Measurements from ENCODE around the gene GPR39. TPM values are rescaled to one million over a fixed set of nuclear protein-coding genes. Genes with fewer than 3 reads are reported as not detected.

Gene GPR39
- polyA plus RNA-seq, 3 donors from 2014 or later: not detected

DNA sequence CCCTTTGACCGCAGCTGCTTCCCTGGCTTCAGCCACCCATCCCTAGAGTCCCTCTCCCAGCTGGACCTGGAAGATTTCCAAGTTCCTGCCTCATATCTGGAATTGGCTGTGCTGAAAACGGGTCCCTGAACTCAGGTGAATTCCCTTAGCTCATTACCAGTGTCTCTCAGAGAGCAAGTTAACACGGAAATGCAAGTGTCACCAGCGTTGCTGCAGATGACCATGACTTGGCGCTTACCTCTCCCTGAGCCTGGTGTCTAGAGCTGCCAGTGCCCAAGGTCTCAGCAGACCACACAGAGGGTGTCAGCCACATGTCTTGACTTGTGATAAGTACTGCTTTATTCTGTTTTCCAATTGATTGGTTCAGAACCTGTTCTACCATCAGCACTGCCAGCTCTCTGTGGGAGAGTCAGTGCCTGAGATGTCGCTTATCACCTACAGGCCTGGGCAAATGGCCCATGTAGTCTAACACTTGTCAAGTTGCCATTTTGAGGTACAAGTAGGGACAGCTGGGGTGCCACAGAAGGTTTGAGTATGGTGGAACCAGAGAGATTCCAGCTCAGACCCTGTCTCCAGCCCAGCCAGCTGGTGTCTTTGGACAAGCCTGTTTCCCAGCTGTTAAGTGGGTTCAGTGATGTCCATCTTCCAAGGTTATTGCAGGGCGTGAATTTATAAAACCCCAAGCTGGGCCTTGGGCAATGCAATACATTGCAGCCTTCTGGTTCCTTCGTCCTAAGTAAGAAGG is 204.7 kb downstream of the GPR39 start:
- Mint-ChIP-seq H3K36me3 (peaks cover 0 to 3% (median 0%) of the 10 kb centered on the region in 3 donors), H3K27me3 (ENCODE audit: low read depth in 3 of 3) (peaks cover 0 to under 1% (median 0%) of the 10 kb centered on the region in 3 donors), H3K27ac (no peak overlapping the region), H3K4me1 (no peaks in the 10 kb centered on the region), H3K9me3 (peaks cover 0 to 23% (median 5%) of the 10 kb centered on the region in 6 donors), H3K4me3 (no peak overlapping the region)
- no peak for DNase-seq

GRCh38 chr2:132623096-132623839 is 206.7 kb downstream of the GPR39 start:
- no peaks in the 10 kb centered on the region for H3K4me1 Mint-ChIP-seq
- no peak for DNase-seq
- no peak overlapping the region for H3K27ac Mint-ChIP-seq
- no peak overlapping the region for H3K4me3 Mint-ChIP-seq
- H3K27me3 Mint-ChIP-seq (ENCODE audit: low read depth in 3 of 3): peaks cover 0 to 2% (median 0%) of the 10 kb centered on the region in 3 donors
- H3K36me3 Mint-ChIP-seq: peaks cover 0 to 3% (median 0%) of the 10 kb centered on the region in 3 donors
- peaks cover 0 to 8% (median 4%) of the 10 kb centered on the region in 6 donors for H3K9me3 Mint-ChIP-seq

- H3K4me3 Mint-ChIP-seq: no peak overlapping the region
- H3K27me3 Mint-ChIP-seq (ENCODE audit: low read depth in 3 of 3): peaks cover 0 to 2% (median 1%) of the 10 kb centered on the region in 3 donors
- H3K36me3 Mint-ChIP-seq: peaks cover 0 to 3% (median 0%) of the 10 kb centered on the region in 3 donors
- no peak for DNase-seq
- no peaks in the 10 kb centered on the region for H3K4me1 Mint-ChIP-seq
- no peak overlapping the region for H3K27ac Mint-ChIP-seq
- H3K9me3 Mint-ChIP-seq: peaks cover 0 to 18% (median 4%) of the 10 kb centered on the region in 6 donors
Observed at GRCh38 chr2:132627536-132627935, 210.9 kb downstream of the GPR39 start.

GRCh38 chr2:132632000-132632649 is 215.5 kb downstream of the GPR39 start:
- peaks cover 2 to 19% (median 8%) of the 10 kb centered on the region in 6 donors for H3K9me3 Mint-ChIP-seq
- no peaks in the 10 kb centered on the region for H3K4me1 Mint-ChIP-seq
- H3K27ac Mint-ChIP-seq: no peak overlapping the region
- peaks cover 0 to 4% (median 0%) of the 10 kb centered on the region in 3 donors for H3K36me3 Mint-ChIP-seq
- H3K4me3 Mint-ChIP-seq: no peak overlapping the region
- peaks cover 0 to 2% (median 1%) of the 10 kb centered on the region in 3 donors for H3K27me3 Mint-ChIP-seq (ENCODE audit: low read depth in 3 of 3)
- no peak for DNase-seq

GRCh38 chr2:132633635-132634034 is 217.0 kb downstream of the GPR39 start:
- no peak overlapping the region for H3K4me3 Mint-ChIP-seq
- H3K9me3 Mint-ChIP-seq: peaks cover 2 to 19% (median 7%) of the 10 kb centered on the region in 6 donors
- no peak overlapping the region for H3K27ac Mint-ChIP-seq

DNA sequence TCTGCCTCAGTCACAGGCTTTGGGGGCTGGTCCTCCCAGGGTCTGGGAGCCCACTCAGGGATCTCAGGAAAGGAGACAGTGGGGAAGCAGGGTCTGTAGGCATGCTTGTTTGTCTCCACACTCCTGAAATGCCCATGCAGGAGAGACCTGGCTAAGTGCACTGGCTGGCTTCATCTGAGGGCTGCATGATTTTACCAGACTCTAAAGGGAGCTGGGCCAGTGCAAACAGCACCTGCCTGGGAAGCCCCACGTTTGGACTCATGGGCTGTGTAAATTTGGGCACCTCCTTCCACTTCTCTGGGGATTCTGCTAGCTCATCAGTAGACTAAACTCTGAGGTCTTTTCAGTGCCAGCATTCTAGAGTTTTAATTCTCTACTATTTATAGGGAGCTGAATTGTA is 219.7 kb downstream of the GPR39 start:
- Mint-ChIP-seq H3K27me3 (ENCODE audit: low read depth in 3 of 3) (no peaks in the 10 kb centered on the region), H3K27ac (no peak overlapping the region), H3K9me3 (peaks cover 2 to 17% (median 5%) of the 10 kb centered on the region in 6 donors), H3K4me3 (no peak overlapping the region), H3K36me3 (peaks cover 0 to 4% (median 0%) of the 10 kb centered on the region in 3 donors), H3K4me1 (no peaks in the 10 kb centered on the region)
- no peak for DNase-seq

More at GRCh38 chr2:132633635-132634034, 217.0 kb downstream of the GPR39 start:
- H3K4me1 Mint-ChIP-seq: no peaks in the 10 kb centered on the region
- no peak for DNase-seq
- H3K27me3 Mint-ChIP-seq (ENCODE audit: low read depth in 3 of 3): peaks cover 0 to 1% (median 0%) of the 10 kb centered on the region in 3 donors
- H3K36me3 Mint-ChIP-seq: peaks cover 0 to 4% (median 0%) of the 10 kb centered on the region in 3 donors

DNA sequence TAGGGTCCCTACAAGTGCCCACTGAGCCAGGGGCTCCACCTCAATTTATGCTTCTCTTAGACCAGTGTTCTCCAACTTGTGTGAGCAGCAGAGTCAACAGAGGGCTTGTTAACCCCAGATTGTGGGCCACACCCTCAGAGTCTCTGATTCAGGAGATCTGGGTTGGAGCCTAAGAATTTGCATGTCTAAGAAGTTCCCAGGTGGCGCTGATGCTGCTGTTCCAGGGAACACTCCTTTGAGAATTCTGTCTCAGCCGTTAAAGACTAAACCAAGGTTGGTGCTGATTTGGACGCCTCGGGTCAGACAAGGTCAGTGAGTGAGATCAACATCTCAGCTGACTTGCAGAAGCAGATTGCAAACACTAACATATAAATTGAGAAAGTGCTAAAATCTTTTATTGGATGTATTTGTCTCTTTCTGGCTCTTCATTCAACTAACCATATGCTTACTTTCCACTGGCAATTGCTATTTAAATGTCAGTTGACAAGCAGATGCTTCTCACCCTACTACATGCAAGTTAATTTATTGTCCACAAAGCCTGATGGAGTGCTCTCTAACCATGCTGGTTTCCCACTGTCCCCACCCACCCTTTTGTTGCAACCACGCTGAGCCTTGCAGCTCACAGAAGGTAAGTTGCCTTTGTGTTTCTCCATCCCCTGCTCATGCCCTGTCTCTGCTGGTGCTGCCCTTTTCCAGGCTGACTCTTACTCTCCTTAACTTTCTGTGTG is 221.9 kb downstream of the GPR39 start:
- peaks cover 0 to 15% (median 5%) of the 10 kb centered on the region in 6 donors for H3K9me3 Mint-ChIP-seq
- H3K27ac Mint-ChIP-seq: no peak overlapping the region
- peaks cover 0 to 2% (median 0%) of the 10 kb centered on the region in 3 donors for H3K27me3 Mint-ChIP-seq (ENCODE audit: low read depth in 3 of 3)
- no peak overlapping the region for H3K4me3 Mint-ChIP-seq
- peaks cover 0 to 3% (median 0%) of the 10 kb centered on the region in 3 donors for H3K36me3 Mint-ChIP-seq
- H3K4me1 Mint-ChIP-seq: no peaks in the 10 kb centered on the region
- no peak for DNase-seq

DNA sequence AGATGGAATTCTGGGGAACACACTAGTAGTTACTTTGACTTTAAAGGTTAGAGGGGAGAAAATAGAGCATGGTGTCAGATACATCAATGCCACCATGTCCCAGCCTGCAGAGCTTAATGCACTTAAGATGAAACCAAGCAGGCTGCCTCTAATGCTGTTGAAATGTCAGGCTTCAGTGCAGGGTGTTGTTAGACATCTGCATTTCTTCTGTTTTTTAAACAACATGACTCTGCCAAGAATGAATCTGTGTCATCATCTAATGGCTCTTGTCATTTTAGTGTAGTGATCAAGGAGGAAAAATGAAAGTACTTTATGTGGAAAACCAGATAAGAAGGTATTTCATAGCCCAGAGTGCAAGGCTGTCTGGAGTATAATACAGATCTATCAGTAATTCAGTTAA is 223.5 kb downstream of the GPR39 start:
- H3K4me1 Mint-ChIP-seq: no peaks in the 10 kb centered on the region
- H3K4me3 Mint-ChIP-seq: no peak overlapping the region
- H3K27me3 Mint-ChIP-seq (ENCODE audit: low read depth in 3 of 3): peaks cover 0 to 4% (median under 1%) of the 10 kb centered on the region in 3 donors
- H3K36me3 Mint-ChIP-seq: no peaks in the 10 kb centered on the region
- DNase-seq: no peak
- peaks cover 0 to 7% (median 4%) of the 10 kb centered on the region in 6 donors for H3K9me3 Mint-ChIP-seq
- H3K27ac Mint-ChIP-seq: no peak overlapping the region

DNA sequence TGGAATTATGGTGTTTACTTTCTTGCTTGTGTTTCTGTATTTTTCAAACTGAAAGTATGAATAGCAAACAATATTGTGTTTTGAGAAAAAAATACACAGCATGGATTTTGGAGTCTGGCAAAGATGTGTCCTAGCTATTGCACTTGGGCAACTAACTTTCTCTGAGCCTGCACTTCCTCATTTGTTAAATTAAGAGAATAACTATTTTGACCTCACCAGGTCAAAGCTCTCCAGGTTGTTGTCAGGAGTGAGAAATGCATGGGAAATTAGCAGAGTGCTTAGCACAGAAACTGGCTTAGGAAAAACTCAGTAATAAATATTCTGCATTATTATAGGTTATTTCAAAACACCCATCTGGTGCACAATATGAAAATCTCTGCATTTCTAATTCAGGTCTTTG is 225.2 kb downstream of the GPR39 start:
- H3K27me3 Mint-ChIP-seq (ENCODE audit: low read depth in 3 of 3): peaks cover 0 to 6% (median 2%) of the 10 kb centered on the region in 3 donors
- no peaks in the 10 kb centered on the region for H3K4me1 Mint-ChIP-seq
- H3K9me3 Mint-ChIP-seq: peaks cover 0 to 3% (median 1%) of the 10 kb centered on the region in 6 donors
- H3K27ac Mint-ChIP-seq: no peak overlapping the region
- H3K36me3 Mint-ChIP-seq: no peaks in the 10 kb centered on the region
- DNase-seq: no peak
- no peak overlapping the region for H3K4me3 Mint-ChIP-seq

DNA sequence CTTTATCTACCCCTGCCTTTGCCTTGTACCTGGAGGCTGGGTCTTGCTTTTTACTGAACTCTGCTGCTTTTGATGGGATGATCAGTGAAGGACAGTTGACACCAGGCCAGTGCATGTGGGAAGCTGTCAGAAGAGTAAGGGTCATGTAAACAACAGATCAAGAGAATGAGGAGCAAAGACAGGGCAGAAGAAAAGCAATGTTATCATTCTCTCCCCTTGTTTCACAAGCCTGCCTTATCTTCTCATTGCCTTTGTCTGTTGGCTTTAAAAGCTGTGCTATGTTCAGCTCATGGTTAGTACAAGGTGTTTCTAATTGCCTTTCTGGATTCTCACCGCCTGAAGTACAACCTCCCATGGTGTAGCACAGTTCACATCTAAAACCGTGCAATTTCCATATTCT is 225.8 kb downstream of the GPR39 start:
- DNase-seq: no peak
- Mint-ChIP-seq H3K9me3 (peaks cover 0 to 3% (median 1%) of the 10 kb centered on the region in 6 donors), H3K27me3 (ENCODE audit: low read depth in 3 of 3) (peaks cover 0 to 6% (median 2%) of the 10 kb centered on the region in 3 donors), H3K27ac (no peak overlapping the region), H3K36me3 (no peaks in the 10 kb centered on the region), H3K4me1 (no peaks in the 10 kb centered on the region), H3K4me3 (no peak overlapping the region)

DNA sequence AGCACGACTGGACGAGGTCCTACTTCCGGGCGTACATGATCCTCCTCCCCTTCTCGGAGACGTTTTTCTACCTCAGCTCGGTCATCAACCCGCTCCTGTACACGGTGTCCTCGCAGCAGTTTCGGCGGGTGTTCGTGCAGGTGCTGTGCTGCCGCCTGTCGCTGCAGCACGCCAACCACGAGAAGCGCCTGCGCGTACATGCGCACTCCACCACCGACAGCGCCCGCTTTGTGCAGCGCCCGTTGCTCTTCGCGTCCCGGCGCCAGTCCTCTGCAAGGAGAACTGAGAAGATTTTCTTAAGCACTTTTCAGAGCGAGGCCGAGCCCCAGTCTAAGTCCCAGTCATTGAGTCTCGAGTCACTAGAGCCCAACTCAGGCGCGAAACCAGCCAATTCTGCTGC is 228.6 kb downstream of the GPR39 start:
- peaks cover 0 to 10% (median 2%) of the 10 kb centered on the region in 3 donors for H3K27me3 Mint-ChIP-seq (ENCODE audit: low read depth in 3 of 3)
- no peak overlapping the region for H3K4me3 Mint-ChIP-seq
- no peaks in the 10 kb centered on the region for H3K36me3 Mint-ChIP-seq
- H3K4me1 Mint-ChIP-seq: no peaks in the 10 kb centered on the region
- no peak for DNase-seq
- H3K27ac Mint-ChIP-seq: peak overlapping the region in 1 of 6 donors; percentile 37
- H3K9me3 Mint-ChIP-seq: peaks cover 0 to 10% (median 2%) of the 10 kb centered on the region in 6 donors

DNA sequence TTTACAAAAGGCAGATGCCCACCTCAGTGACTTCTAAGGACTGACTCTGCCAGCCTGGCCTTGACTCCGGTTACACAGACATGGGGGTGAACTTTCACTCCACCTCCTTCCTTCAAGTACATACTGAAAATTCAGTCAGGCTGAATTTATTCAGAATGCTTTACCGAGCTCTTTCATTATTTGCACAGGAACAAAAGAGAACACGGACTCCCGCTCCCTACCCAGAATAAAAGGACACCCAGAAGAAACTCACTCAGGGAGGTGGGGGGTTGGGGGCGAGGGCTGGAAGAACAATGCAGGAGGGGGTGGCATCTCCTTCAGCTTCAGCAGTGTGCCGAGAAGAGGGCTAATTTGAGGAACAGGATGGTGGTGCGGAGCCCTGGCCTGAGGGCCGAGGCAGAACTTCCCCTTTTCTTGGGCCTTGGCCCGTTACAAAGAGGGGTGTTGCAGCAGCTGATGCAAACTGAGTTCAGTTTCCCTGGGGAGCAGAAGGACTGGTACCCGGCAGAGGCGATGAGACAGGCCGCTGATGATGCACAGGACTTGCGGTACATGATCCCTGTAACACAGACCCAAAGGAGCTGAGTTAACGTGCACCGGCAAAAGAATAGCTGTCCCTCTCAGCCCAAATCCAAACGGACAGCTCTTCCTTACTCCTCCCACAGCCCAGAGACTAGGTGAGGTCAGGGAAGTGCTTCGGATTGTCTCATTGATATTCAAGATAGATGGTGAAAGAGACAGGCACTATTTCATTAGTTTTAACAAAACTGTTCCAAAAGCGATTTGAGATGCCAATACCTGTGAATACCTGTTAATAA is 229.3 kb downstream of the GPR39 start:
- Mint-ChIP-seq H3K27ac (no peak overlapping the region), H3K4me1 (no peaks in the 10 kb centered on the region), H3K36me3 (no peaks in the 10 kb centered on the region), H3K27me3 (ENCODE audit: low read depth in 3 of 3) (peaks cover 0 to 10% (median 2%) of the 10 kb centered on the region in 3 donors), H3K4me3 (no peak overlapping the region), H3K9me3 (peaks cover 0 to 10% (median 4%) of the 10 kb centered on the region in 6 donors)
- no peak for DNase-seq

All from immature natural killer cell (primary cell).